GM21423 (cell line): ENCODE measurements around the gene PRDM16.

Source experiments
- ATAC-seq: cut with Tn5 transposase; IDR thresholded peaks from one replicate; pipeline ENCODE4 v1.9.1; 2021; ENCODE audit warnings: mild to moderate bottlenecking, moderate library complexity; ENCODE audit not compliant: unreplicated experiment

Gene PRDM16

DNA sequence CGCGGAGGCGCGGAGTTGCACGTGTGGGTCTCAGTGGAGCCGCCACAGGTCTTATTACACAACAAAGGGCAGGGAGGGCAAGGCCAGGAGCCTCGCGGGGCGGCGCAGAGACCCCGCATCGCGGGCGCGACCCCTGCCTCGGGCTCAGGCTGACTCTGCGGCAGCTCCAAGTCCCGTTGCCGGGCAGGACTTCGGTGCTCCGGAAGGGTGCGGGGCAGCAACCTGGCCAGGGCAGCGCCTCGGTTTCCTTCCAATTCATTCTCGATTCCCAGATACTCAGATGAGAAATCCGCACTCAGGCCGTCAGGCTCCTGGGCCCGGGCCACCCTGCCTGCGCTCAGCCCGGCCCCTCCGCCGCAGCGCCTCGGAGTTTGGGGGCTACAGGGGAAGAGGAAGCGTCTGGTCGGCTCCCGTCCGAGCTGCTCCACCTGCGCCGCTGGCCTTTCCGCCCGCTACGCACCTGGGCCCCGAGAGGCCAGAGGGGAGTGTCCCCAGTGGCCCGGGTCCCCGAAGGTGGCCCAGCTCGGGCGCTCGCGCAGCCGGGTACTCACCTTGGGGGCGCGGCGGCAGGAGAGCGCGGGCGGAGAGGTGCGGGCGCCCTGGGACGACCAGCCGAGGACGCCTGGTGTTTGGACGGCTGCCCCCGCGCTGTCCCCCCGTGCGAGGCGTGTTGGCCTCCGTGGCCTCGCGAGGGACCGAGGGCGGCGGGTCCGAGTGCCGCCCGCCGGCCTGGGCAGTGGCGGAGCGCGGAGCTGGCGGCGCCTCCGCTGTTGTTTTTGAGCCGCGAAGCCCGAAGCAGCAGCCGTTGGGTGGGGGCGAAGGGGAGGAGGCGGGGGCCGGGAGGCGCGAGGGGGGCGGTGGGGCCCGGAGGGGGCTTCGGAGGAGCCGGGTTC lies 1.1 kb upstream of the PRDM16 start:
- ATAC-seq: no peak

DNA sequence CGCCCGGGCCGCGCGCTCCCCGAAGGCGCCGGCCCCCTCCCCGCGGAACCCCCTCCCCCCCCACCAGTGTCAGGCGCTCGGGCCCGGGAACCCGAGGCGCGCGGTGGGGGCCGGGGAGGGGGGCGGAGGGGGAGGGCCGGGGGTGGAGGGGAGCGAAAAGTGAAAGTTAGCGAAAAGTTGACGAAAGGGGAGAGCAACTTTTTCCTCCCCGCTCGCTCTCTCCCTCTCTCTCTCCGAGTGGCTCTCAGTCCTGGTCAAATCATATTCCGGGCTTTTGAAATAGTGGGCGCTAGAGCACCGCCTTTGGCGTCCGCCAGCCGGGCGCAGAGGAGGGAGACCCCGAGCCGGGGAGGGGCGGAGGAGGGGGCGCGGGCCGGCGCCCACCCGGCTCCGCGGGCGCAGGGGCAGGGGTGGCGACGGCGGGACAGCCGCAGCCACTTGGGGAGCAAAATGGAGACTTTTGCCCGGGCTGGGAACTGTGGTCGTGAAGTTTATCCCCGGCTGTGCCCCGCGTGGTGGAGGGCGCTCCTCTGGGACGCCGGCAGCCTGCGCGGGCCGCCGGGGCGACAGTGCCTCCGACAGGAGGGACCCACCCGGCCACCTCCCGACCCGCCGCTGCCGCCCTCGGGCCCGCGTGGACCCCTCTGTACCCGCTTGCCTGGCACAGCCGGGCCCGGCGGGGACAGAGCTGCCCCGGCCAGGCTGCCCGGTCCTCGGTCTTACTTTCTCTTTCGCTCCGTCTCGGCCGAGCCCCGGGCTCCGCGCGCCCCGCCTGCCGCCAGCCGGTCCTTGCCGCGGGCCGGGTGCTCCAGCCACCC lies 697 bp downstream of the PRDM16 start:
- no peak for ATAC-seq

DNA sequence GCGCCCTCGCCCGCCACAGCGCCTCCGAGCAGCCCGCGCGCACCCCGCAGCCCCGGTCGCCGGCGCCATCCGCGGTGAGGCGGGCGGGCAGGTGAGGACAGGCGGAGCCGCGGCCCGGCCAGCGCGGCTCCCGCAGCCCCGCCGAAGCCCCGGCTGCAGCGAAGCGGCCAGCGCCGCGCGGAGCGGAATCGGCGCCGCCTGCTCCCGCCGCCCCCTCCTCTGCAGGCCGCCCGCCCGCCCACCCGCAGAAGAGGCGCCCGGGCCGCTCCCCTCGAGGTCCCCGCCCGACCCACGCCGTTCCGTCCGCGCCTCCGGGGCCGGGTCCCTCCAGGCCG lies 1.3 kb downstream of the PRDM16 start:
- ATAC-seq: no peak

DNA sequence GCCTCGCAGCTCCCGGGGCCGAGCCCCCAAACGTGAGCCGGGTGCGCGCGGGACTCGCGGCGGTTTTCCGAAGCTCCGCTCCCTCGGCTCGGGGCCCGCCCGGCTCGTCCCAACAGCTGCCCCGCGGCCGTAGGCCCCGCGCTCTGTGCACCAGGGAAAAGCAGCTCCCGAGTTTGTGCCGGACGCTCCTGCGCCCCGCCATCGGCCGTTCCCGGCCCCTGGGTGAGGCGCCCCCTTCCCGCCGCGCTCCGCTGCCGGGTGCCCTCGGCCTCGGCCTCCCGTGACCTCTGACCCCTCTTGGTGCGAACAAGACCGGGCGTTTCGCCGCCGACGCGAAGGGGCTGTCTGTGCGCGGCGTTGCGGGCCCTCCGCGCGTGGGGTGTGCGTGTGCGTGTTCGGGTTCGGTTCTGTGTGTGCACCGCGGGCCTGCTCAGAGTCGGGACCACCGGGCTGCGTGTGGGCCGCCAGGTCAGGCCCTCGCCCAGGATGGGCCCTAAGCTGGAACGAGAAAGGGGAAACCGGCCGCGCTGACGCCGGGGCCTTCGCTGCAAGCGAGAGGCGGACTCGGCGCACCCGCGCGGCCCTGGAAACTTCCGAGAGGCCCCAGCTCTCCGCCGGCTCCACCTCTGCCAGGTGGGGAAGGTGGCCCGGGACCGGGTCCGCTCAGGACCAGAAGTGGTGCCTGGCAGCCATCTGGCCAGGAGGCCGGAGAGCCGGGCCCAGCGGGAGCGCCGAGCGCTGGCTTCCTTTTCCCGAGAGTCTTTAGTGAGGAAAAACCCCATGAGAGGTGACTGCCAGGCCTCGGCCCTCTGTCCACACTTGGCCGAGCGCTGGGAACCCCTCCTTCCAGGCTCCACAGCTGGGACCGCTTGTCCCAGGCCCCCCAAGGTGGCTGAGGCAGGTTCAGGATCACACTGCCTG lies 1.9 kb downstream of the PRDM16 start:
- ATAC-seq: no peak

DNA sequence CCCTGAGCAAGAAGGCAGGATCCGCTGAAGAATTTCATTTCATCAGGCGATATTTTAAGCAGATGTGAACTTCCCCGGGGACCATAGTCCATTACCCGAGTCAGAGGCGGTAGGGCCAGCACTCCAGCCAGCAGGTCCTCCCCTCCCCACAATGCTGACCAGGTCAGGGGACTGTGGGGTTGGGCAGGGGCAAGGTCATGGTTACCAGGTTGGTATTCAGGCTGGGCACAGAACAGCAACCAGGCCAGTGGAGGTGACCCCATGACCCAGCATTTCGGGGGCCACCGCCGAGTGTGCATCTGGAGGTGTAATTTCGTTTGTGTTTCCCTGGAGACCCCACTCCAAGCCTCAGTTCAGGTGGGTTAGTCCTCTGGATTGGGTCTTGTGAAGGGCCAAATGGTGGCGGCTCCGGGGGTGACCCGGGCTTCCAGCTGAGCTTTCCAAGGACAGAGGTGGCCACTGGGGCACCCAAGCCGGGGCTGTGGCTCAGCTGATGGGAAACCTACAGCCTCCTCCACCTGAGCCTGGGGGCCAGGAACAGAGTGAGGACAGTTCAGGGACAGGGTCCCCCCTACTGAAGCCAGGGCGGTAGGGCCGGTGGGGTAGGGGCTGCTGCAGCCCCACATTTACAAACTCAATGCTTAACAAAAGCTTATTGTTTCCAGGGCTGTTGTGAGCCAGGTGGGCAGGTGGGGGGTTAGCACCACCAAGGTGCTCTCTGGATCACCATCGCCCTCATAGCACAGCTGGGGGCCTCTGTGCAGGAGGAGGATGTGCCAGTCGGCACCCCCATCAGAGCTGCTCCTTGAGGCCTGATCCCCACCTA lies 2.8 kb downstream of the PRDM16 start:
- ATAC-seq: no peak

DNA sequence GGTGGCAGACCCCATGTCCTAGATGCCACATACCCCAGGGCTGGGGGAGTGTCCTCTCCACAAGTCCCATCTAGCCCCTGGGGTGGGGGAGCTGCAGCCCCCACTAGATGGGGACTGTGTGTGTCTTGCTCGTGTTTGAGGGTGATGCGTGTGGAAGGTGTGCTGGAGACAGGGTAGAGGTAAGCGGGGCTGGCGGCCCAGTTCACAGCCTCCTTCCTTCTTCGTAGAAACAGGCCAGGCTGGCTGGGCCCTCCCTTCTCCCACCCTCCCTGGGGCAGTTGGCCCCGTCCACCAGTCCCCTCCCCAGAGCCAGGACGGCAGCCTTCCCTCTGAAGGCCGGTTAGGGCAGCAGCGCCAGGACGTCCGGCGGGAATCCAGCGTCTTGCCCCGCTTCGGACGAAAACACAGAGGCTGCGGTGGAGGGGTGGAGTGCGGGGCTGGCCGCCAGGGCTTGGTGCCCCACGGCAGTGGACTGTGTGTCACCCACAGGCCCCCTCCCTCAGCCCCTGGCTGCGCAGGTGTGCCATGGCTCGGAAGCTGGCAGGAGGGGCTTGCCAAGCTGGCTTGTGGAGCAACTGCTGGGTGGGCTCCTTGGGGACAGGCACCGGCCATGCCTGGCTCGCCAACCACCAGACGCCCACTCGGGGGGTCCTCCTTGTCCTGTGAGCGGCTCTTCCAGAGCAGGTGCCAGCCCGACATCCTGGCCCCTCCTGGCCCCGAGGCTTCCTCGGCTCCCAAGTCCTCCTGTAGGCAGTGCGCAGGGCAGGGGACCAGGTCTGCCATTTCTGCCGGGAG lies 3.6 kb downstream of the PRDM16 start:
- no peak for ATAC-seq

DNA sequence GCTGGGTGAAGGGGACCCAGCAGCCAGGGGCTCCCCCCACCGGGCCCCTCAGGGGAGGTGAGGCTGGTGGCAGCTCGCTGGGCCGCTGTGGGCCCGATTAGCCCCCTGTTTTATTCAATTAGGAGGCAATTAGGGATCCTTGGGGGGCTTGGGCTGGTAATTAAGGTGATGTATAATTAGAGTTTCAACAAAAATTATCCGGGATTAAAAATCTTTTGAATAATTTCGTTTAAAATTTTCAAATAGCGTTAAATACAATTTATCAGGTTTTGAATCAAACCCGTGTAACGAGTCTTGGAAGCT lies 4.1 kb downstream of the PRDM16 start:
- no peak for ATAC-seq

DNA sequence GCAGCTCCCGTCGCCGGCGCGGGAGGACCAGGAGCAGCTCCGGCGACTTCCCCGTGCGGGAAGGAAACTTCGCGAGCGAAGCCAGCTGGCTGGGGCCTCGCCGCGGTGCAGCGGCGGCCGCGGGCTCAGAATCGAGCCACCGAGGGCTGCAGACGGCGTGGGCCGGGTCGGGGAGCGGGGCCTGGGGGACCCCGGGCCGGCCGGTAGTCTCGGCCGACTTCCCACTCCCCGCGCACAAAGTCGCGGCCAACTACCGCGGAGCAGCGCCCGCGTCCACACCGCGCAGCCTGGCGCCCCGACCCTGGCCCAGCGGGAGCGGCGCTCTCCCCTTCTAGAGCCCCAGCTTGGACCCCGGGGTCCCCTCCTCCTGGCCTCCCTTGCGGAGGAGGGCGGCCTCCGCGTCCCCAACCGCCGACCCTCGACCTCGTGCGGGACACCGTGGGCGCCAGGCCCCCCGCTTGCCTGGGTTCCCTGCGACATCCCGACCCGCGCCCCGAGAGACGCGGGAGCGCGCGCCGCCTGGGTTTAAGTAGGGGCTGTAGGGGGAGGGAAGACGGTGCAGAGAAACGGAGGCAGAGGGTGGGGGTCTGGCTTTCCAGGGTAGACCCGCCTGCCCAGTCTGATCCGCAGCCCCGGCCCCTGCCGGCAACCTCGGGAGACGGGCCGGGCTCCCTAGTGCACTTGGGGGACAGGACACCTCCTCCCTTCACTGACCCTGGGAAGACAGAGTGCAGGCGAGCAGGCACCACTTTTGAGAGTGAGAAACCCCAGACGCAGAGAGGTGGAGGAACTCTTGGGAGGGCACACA lies 4.7 kb downstream of the PRDM16 start:
- no peak for ATAC-seq

DNA sequence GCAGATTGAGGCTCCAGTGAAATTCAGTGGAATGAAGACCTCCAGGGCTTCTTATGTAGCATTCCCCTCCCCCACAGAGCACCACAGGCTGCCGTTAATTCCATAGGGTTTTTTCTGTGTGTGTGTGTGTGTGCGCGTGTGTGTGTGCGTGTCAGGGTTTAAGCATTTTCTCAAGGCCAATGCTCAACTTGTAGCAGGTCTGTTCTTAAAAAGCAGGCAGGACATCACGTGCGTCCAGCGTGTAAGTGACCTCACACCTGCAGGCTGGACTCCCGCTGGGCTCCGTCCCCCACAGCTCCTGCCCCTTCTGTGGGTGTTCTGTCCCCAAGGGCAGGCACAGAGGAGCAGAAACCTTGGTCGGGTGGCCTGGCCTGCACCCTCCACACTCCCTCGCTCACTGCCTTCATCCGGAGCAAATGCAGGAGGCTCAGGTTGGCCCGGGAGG lies 5.3 kb downstream of the PRDM16 start:
- no peak for ATAC-seq

DNA sequence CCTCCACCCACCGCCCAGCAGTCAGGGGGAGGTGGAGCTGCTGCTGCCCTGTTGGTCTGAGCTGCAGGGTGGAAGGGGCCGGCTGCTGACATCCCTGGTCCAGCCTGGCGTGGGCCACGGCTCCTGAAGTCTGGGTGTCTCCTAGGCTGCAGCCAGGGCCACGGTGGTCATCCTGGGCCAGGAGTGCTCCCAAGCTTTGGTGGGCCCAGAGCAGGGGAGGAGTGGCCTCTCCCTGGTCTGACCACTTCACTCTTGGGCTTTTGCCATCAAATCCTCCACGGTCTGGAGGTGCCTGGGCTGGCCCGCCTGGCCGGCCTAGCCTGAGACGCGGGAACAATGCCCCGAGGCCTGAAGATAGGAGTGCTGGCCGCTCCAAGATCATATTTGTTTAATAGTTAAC lies 5.8 kb downstream of the PRDM16 start:
- ATAC-seq: no peak

DNA sequence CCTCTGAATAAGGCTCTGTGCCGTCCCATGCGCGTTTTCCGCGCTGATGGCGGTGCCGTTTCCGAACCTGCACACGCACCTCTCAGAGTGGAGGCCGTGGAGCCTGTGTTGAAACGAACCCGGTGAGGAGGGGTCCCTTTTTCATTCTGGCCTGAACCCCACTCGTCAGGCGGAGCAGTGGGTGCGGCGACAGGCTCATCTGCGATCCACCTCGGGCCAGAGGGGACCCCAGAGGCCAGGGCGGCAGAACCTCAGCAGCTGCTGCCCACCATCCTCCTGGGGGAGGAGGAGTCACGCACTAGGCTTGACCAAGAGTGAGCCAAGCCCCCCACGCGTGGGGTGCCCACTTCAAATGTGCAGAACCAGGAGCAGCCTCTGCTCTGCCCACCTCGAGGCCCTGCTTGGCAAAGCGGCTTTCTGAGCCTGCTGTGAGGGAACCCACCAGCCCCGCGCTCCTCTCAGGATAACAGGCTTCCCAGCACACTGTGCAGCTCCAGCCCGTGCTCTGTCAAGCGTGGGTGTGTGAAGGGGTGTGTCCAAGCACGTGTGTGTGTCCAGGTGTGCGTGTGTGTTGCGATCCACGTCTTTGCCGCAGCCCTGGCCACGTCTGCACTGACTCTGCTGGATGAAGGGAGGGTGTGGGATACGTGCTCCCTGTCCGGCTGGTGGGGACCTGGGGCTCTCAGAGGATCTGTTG lies 6.8 kb downstream of the PRDM16 start:
- no peak for ATAC-seq

DNA sequence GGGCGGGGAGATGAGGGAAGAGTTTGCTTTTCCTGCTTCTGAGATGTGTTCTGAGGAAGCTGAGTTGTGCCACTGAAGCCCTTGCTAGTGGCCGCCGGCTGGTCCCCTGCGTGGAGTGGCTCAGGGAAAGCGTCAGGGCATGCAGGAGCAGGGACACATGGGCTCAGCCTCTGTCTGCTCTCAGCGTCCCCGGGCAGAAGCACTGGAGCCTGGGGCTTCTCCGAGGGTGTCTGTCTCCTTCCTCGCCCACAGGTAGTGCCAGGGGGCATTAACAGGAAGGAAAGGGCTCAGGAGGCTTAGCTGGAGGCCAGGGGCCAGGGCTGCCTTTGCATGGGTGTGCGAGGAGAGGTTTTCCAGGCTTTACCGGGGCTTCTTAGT lies 7.3 kb downstream of the PRDM16 start:
- no peak for ATAC-seq

DNA sequence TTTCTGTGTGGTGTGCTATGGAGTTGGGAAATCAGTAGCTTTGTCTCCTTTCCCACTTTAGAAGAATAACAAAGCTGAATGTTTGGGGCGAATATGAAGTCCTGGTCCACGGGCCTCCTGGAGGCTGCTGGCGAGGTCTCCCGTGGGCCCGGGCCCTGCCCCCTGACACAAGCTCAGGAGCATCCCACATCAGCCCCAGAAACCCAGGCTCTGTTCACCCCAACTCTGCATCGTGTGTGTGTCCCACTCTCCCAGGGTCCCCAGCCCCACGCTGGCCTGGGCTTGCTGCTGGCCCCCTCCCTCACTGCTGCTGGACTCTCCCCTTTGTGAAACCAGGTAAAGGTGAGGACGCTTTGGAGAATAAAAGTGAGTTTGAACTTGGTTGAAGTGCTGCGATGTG lies 8.1 kb downstream of the PRDM16 start:
- no peak for ATAC-seq

DNA sequence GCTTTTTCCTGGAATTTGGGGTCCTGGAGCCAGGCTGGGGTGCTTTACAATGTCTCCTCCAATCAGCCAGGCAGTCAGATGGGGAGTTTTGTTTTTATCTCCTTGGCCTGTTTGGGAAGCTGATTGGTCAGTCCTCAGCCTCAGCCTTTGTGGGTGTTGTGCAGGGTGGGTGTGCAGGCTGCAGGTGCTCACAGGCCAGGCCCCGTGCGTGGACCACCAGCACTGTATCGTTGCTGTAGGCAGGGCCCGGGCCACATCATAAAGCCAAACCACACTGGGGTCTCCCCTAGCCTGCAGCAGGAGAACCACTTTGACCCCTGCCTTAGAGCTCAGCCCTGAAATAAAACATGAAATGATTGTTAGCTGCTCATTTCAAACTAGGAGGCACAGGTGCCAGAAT lies 8.6 kb downstream of the PRDM16 start:
- no peak for ATAC-seq

DNA sequence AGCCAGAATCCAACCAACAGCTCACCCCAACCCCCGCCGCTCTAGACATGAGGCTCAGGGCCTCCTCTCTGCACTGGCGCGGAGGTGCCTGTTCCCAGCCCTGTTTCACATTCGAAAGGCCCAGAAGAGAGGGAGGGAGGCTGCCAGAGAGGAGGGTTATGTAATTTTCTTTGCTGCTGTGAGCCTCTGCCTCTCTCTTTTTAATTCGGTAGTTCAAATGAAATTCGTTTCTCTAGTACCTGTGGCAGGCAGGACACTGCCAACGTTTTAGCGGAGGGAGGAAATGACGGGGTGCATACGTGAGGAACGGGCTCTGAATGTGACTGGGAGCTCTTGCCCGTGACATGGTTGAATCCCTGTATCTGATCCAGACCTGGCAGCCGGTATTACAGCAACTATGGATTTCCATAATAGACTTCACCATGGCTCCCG lies 9.4 kb downstream of the PRDM16 start:
- no peak for ATAC-seq

DNA sequence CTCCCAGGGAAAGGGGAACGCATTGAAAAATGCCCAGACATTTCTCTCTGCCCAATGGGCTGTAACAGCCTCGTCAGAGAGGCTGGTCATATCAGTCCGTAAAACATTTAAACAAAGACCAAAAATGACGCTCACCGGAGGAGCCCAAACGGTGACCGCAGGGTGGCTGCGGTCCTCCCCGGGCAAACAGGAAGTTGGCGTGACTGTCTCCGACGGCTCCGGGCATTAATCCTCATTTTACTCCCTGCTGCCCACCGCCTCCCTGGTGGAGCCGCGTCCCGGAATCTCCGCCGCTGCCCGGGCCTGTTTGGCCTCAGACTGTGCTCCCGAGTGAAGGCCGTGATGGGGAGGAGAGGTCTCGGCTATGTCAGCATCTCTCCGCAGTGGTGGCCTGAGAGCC lies 9.9 kb downstream of the PRDM16 start:
- ATAC-seq: no peak

DNA sequence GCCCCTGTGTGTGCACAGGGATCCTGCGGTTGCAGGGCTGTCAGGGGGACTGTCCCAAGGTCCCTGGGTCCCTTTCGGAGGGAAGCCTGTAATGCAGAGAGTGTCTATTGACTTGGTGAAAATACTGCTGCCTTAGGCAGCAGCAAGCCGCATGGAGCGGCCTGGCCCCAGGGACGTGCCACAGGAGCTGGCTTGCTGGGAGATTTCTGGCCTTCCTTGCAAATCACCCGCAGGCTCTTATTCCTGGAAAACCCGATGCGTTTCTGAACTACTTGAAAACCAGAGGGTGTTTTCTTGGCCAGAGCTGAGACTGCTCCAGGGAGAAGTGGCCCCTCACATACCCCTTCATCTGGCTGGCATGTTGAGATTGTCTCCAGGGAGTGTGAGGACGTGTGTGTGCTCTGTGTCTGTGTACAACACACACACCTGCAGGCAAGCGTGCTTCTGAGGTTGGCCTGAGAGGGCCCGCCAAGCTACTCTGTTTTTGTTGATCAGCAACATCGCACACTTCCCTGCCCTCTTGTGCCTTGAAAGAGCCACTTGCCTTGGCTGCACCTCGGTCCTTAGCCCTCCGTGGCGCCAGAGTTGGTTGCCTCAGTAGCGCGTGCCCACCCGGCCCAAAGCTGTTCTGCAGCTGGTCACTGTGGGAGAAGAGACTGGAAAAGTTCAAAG lies 10.5 kb downstream of the PRDM16 start:
- ATAC-seq: no peak
